Vagina (tissue), 2 donors: ENCODE measurements around the gene KCNH2.

Experiments used
- CTCF ChIP-seq, 3 experiments: fragments of 450-650 bp in 2 of 3; fragments of 200-600 bp in 1 of 3; sonication (generic) in 1 of 3; IDR thresholded peaks; one replicate each; pipeline ENCODE4 v1.5.1; 2017 to 2019; ENCODE audit warnings: antibody characterized with exemption in 3 of 3, mild to moderate bottlenecking in 2 of 3, moderate library complexity in 2 of 3
- POLR2A ChIP-seq, 2 donors: fragments of 450-650 bp; IDR thresholded peaks; one replicate each; pipeline ENCODE4 v1.6.1; 2017; ENCODE audit warnings: antibody characterized with exemption in 2 of 2, mild to moderate bottlenecking in 2 of 2, moderate library complexity in 2 of 2
- POLR2AphosphoS5 ChIP-seq, 2 donors: sonication (generic); formaldehyde crosslinking; IDR thresholded peaks; one replicate each; pipeline ENCODE4 v1.9.0; 2017; ENCODE audit warnings: antibody characterized with exemption in 2 of 2, mild to moderate bottlenecking in 2 of 2, low read depth in 1 of 2; ENCODE audit not compliant: insufficient read depth in 1 of 2

GRCh38 chr7:150898475-150899011 lies 79.6 kb downstream of the KCNH2 start:
- TF ChIP-seq CTCF (IDR thresholded peaks at IDR 0.05) (peak; percentile 86 to 98 (median 95)), POLR2AphosphoS5 (IDR thresholded peaks at IDR 0.05; ENCODE audit: insufficient read depth in 1 of 2, low read depth in 1 of 2) (no peak), POLR2A (IDR thresholded peaks at IDR 0.05) (no peak)
